NB4 (cell line): ENCODE data around the gene CX3CL1.

Experiments used
- DNase-seq: peaks from one replicate; pipeline ENCODE4 v3.0.0; 2010; ENCODE audit warnings: low read depth
- H3K4me3 ChIP-seq: one replicate; pipeline ENCODE4 v1.5.1; 2011; ENCODE audit warnings: mild to moderate bottlenecking, low read depth, low read length, moderate library complexity
- MYC ChIP-seq: IDR thresholded peaks from 2 replicates; pipeline ENCODE4 v1.6.1; 2011; ENCODE audit warnings: low read depth, low read length
- POLR2A ChIP-seq: IDR thresholded peaks from 2 replicates; pipeline ENCODE4 v1.6.1; 2011; ENCODE audit warnings: mild to moderate bottlenecking; ENCODE audit not compliant: insufficient read length; ENCODE audit errors: extremely low read depth
- TF ChIP-seq, protein P1 (sequence below): IDR thresholded peaks from one replicate; pipeline ENCODE4 v1.5.1; 2012; ENCODE audit warnings: low read depth, low read length
- TF ChIP-seq, protein P2 (sequence below): IDR thresholded peaks from 2 replicates; pipeline ENCODE4 v1.6.1; 2011; ENCODE audit warnings: low read depth, low read length

CX3CL1 gene

DNA sequence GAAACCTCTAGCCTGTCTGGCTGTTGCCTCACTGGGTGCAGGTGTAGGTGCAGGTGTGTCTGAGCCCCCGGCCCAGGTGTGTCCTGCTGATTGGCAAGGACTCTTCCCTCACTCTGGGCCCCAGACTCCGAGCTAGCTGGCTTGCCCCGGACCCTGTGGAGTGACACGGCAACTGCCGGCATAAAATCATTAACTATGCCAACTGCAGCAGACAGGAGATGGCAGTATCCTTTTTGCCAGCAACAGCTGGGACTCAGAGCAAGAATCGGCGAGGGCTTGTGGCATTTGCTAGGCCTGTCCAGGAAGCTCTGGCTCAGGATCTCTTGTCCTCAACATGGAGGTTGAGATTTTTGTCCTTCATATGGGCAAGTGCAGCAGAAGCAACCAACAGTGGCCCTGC, 54.1 kb downstream of the CX3CL1 start:
- TF ChIP-seq, protein P1, sequence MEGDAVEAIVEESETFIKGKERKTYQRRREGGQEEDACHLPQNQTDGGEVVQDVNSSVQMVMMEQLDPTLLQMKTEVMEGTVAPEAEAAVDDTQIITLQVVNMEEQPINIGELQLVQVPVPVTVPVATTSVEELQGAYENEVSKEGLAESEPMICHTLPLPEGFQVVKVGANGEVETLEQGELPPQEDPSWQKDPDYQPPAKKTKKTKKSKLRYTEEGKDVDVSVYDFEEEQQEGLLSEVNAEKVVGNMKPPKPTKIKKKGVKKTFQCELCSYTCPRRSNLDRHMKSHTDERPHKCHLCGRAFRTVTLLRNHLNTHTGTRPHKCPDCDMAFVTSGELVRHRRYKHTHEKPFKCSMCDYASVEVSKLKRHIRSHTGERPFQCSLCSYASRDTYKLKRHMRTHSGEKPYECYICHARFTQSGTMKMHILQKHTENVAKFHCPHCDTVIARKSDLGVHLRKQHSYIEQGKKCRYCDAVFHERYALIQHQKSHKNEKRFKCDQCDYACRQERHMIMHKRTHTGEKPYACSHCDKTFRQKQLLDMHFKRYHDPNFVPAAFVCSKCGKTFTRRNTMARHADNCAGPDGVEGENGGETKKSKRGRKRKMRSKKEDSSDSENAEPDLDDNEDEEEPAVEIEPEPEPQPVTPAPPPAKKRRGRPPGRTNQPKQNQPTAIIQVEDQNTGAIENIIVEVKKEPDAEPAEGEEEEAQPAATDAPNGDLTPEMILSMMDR, result no peak
- TF ChIP-seq, protein P2, sequence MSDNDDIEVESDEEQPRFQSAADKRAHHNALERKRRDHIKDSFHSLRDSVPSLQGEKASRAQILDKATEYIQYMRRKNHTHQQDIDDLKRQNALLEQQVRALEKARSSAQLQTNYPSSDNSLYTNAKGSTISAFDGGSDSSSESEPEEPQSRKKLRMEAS, result no peak
- TF ChIP-seq MYC, result no peak
- H3K4me3 ChIP-seq, result no peak overlapping the region

DNA sequence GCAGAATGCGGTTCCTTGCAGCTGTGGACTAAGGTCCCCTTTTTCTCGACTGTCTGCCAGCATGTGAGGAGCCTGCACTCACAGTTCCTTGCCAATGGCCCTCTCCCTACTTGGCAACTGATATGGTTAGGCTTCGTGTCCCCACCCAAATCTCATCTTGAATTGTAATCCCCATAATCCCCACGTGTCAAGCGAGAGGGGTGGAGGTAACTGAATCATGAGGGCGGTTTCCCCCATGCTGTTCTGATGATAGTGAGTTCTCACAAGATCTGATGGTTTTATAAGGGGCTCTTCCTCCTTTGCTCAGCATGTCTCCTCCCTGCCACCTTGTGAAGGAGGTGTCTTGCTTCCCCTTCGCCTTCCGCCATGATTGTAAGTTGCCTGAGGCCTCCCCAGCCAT, 55.0 kb downstream of the CX3CL1 start:
- TF ChIP-seq, protein P2, result no peak
- TF ChIP-seq, protein P1, result no peak
- TF ChIP-seq MYC (no peak), POLR2A (no peak)
- H3K4me3 ChIP-seq, result no peak overlapping the region
- no peak for DNase-seq

More for the DNA sequence above, 54.1 kb downstream of the CX3CL1 start:
- no peak for DNase-seq

DNA sequence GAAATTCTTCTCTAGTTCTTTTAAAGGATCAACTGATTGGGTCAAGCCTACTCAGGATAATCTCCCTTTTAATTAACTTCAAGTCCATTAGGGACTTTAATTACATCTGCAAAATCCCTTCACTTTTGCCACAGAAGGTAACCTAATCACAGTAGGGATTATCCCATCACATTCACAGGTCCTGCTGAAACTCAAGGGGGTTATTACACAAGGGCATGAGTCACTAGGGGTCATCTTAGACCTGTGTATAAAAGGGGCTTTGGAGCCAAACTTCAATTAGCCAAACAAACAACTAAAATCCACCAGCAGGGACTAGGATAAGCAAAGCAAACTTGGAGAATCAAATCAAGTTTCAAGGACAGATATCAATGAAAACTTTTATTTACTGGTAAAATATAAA, 55.5 kb downstream of the CX3CL1 start:
- DNase-seq, result no peak
- no peak overlapping the region for H3K4me3 ChIP-seq
- TF ChIP-seq, protein P2, result no peak
- TF ChIP-seq, protein P1, result no peak
- TF ChIP-seq POLR2A (no peak), MYC (no peak)

DNA sequence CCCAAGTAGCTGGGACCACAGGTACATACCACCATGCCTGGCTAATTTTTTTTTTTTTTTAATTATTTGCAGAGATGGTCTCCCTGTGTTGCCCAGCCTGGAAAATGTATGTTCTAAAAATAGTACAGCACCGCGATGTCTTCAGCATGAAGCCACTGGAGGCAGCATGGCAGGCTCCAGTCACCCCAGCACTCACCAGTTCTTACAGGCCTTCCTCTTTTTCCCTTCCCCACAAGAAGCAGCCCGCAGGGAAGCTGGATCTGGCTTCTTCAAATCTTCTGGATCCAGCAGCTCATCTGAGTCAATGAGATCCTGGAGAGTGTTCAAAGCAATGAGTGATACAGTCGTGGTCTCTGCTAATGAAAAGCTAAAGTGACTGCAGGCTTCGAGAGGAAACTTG, 58.7 kb downstream of the CX3CL1 start:
- DNase-seq, result no peak
- TF ChIP-seq POLR2A (no peak), MYC (no peak)
- TF ChIP-seq, protein P2, result no peak
- TF ChIP-seq, protein P1, result no peak
- no peak overlapping the region for H3K4me3 ChIP-seq

DNA sequence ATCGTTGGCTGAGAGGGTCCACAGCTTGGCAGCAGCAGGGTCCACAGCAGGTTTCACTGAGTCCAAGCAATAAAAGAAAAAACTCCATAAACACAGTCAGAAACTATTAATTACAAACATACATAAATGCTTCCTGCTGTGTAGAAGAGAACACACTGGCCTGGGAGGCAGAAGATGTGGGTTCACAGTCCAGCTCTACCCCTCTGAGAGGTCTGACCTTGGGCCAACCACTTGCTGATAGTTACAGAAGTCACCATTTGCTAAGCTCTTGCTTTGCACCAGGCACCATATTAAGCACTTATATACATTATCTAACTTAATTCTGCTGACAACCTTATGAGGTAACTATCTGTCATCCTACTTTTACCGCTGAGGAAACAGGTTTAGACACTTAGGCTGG, 60.2 kb downstream of the CX3CL1 start:
- no peak overlapping the region for H3K4me3 ChIP-seq
- TF ChIP-seq MYC (no peak), POLR2A (no peak)
- TF ChIP-seq, protein P2, result no peak
- TF ChIP-seq, protein P1, result no peak
- DNase-seq, result no peak

DNA sequence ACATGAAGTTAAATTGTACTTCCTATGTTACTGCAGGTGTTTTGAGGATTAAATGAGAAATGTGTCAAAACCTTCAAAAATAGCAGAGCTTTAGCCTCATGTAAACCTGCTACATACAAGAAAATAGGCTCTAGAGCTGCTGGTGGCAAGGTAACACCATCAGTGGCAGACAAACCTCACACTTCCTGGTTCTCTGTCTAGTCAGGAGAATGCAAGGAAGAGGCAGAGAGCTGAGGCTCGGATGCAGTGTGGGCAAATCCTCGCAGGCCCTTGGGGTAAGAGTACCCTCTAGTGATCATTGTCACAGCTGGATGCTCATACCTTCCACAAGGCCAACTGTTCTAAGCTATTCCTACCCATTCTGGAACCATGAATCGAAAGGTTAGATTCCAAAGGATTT, 60.7 kb downstream of the CX3CL1 start:
- H3K4me3 ChIP-seq, result no peak overlapping the region
- TF ChIP-seq POLR2A, result no peak
- TF ChIP-seq, protein P2, result no peak
- TF ChIP-seq, protein P1, result no peak
- TF ChIP-seq MYC, result no peak
- no peak for DNase-seq
